HG02610 (cell line): ENCODE data around the gene ULBP3.
A peak's percentile ranks its signal among the peaks of the same experiment; 100 is the strongest.
"Not testable (repeated sequence)": the region's sequence is repeated elsewhere in the genome, so short reads cannot be mapped to it uniquely, and the experiment has no call there.

ENCODE experiments used
- ATAC-seq: cut with Tn5 transposase; IDR thresholded peaks from one replicate; pipeline ENCODE4 v1.9.1; 2021; ENCODE audit warnings: mild to moderate bottlenecking, moderate library complexity; ENCODE audit not compliant: unreplicated experiment

ULBP3 gene

GRCh38 chr6:150017186-150017521, 51.8 kb downstream of the ULBP3 start:
- ATAC-seq, result not testable (repeated sequence)

DNA sequence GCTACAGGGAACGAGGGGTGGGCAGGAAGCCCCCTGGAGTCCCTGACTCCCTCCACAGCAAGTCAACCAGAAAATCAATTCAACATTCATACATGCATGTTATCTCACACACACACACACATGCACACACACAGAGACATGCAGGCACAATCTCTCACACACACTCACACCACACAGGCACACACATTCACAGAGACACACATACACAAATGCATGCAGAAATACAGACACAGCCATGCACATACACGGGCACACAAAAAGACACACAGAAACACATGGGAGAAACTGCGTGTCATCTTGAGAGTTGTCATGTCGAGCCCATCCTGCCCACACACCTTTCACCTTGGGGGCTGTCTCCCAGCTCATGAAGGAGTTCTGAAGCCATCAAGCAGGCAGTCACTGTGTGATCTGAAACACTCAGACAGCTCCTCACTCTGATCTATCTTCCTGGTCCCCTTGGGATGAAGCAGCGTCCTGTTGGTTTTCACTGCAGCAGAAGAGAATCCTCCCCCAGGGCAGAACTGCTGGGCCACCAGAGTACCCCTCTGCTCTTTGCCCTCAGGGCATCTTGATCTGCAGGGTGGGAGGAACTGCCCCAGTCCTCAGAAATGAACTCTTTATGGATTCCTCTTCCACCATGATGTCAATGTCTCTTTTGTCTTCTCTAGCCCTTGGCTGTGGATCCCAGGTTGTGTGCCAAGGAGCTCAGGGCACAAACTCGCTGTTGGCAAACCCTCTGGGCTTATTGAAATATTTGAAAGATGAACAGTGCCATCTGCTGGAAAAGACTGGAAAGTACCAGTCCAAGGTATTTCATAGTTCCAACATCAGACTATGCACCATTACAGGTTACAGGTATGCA, 52.4 kb downstream of the ULBP3 start:
- ATAC-seq, result peak; percentile 51

GRCh38 chr6:150015281-150016001, 53.5 kb downstream of the ULBP3 start:
- ATAC-seq, result not testable (repeated sequence)

DNA sequence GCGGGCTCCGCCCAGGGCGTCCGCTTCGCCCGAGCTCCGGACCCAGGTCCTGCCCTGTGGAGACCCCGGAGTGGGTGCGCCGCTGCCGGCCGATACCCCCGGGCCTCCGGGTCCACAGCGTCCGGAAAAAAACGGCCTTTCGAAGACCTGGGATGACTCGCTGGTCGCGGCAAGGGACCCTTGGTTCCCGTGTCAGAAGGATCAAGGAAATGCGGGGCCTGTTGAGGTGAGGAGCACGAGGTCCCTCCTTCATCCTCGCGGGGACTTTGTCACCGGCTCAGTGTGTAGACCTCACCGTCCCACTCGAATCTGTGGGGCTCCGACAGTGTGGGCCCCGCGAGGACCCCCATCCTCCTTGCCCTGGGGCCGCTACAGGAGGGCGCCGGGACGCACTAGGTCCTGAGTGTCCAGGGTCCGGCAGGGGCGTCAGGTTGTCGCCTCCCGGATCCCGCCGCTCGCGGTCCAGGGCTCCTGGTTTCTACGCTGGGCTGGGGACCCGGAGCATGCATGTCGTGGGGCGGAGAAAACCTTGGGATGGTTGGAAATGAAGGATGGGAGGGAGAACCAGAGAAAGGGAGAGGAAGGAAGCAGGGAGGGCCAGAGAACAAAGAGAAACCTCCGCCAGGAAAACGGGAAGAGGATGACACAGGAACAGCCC, 54.2 kb downstream of the ULBP3 start:
- not testable (repeated sequence) for ATAC-seq

- not testable (repeated sequence) for ATAC-seq
These were observed 54.9 kb downstream of the ULBP3 start for GRCh38 chr6:150013785-150014622.

DNA sequence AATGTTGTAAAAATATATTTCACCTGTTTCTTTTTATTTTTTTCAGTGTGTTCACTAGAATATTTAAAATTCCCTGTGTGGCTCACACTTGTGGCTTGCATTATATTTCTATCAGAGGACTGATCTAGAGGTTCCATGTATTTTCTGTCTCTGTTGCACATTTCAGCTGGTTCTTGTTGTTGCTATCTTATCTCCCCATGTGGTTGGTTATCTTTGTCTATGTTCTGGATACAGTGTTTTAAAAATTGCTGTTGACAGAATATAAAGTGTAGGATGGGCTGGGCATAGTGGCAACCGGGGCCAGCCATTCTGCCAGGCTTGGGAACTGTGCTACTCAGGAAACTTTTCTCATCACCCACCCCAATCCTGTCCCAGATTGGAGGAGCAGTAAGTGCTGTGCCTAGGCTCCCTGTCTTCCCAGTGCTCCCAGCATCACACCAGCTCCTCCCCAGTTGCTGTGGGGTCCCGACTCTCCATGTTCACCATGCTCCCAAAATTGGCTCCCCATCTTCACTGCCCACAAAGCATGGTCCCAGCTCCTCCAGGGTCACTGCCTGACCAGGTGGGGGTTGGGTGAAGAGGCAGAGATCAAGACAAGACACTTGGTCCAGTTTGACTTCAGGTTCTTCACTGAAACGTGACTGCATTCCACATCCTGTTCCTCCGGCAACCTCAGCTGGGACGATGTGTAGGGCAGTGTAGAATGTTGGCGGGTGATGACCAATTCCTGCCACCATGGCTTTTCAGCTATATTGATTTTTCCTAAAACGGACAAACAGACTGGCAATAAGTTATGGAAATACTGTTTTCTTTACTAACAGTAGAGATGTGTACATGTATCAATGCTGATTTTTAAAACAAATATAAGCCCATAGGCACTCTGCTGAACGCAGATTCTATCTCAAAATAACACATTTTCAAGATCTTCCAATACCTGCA, 55.8 kb downstream of the ULBP3 start:
- not testable (repeated sequence) for ATAC-seq
